H1 (cell line): ENCODE data around the gene PDZRN3. TPM values are rescaled to one million over a fixed set of nuclear protein-coding genes. Genes with fewer than 3 reads are reported as not detected.

Experiments
- CTCF ChIA-PET: fragments of 300-600 bp; sonication (Branson Sonifier 250); formaldehyde crosslinking; loops from one replicate; lab custom pipeline; 2021; ENCODE audit not compliant: partially characterized antibody; lab: Charles Lee
- POLR2A ChIA-PET: fragments of 300-600 bp; sonication (Branson Sonifier 250); formaldehyde crosslinking; loops from one replicate; lab custom pipeline; 2021; ENCODE audit warnings: inconsistent platforms; ENCODE audit not compliant: partially characterized antibody; lab: Charles Lee
- DNase-seq, 2 experiments: peaks; one replicate each; pipeline versions ENCODE4 v3.0.0 to v3.0.0-alpha.2; 2010 to 2022; ENCODE audit warnings: low spot score in 2 of 2, low read depth in 1 of 2, mixed read lengths in 1 of 2
- FAIRE-seq: peaks from 2 replicates; lab custom pipeline; 2011; peaks lifted over from hg19 to GRCh38; lab: Jason Lieb, UNC
- H2AFZ ChIP-seq: 2 replicates; pipeline ENCODE4 v1.8.1; 2012; ENCODE audit warnings: low read length, inconsistent platforms
- H2AK5ac ChIP-seq: 2 replicates; pipeline ENCODE4 v1.6.1; 2013; ENCODE audit warnings: low read depth, low read length
- H2BK120ac ChIP-seq: replicated peaks from 2 replicates; pipeline ENCODE3; 2013; ENCODE audit warnings: low read depth, low read length, inconsistent platforms
- H2BK12ac ChIP-seq: 2 replicates; pipeline ENCODE4 v1.6.1; 2013; ENCODE audit warnings: low read depth, low read length
- H2BK15ac ChIP-seq: 2 replicates; pipeline ENCODE4 v1.6.1; 2013; ENCODE audit warnings: low read length
- H2BK20ac ChIP-seq: 2 replicates; pipeline ENCODE4 v1.6.1; 2013; ENCODE audit warnings: low read length
- H2BK5ac ChIP-seq: 2 replicates; pipeline ENCODE4 v1.6.1; 2013; ENCODE audit warnings: low read depth, low read length
- H3K14ac ChIP-seq: 2 replicates; pipeline ENCODE4 v1.6.1; 2013; ENCODE audit warnings: inconsistent platforms; ENCODE audit not compliant: insufficient read length
- H3K18ac ChIP-seq: 2 replicates; pipeline ENCODE4 v1.6.1; 2013; ENCODE audit warnings: low read length; ENCODE audit errors: extremely low read depth
- H3K23ac ChIP-seq: 2 replicates; pipeline ENCODE4 v1.6.1; 2013; ENCODE audit warnings: inconsistent platforms; ENCODE audit not compliant: insufficient read length
- H3K23me2 ChIP-seq: 2 replicates; pipeline ENCODE4 v1.6.1; 2013; ENCODE audit warnings: low read depth, low read length
- H3K27ac ChIP-seq: 2 replicates; pipeline ENCODE4 v1.6.1; 2011; ENCODE audit warnings: low read depth, low read length, inconsistent platforms
- H3K27me3 ChIP-seq, 4 experiments: replicated peaks in 1 of 4; 1 replicate in 1 of 4; 2 replicates in 3 of 4; pipeline versions ENCODE4 v1.6.1 to v1.8.1; 2011 to 2013; ENCODE audit warnings: low read length in 3 of 4, mild to moderate bottlenecking in 3 of 4, inconsistent platforms in 2 of 4, mixed read lengths in 2 of 4, moderate library complexity in 1 of 4; ENCODE audit not compliant: control insufficient read depth in 3 of 4, insufficient read depth in 3 of 4; ENCODE audit errors: extremely low read depth in 1 of 4
- H3K36me3 ChIP-seq, 4 experiments: 2 replicates each; pipeline versions ENCODE4 v1.6.1 to v1.8.1; 2011 to 2013; ENCODE audit warnings: mild to moderate bottlenecking in 4 of 4, low read length in 3 of 4, moderate library complexity in 2 of 4, control low read depth in 1 of 4, inconsistent platforms in 1 of 4; ENCODE audit not compliant: insufficient read depth in 4 of 4, control insufficient read depth in 2 of 4
- H3K4ac ChIP-seq: replicated peaks from 2 replicates; pipeline ENCODE3; 2013; ENCODE audit warnings: low read length, low read depth, mixed read lengths, inconsistent platforms; ENCODE audit not compliant: insufficient read length
- H3K4me1 ChIP-seq, 4 experiments: replicated peaks in 1 of 4; 1 replicate in 1 of 4; 2 replicates in 3 of 4; pipeline versions ENCODE4 v1.6.1 to v1.8.1; 2011 to 2013; ENCODE audit warnings: low read length in 3 of 4, inconsistent platforms in 2 of 4, mixed read lengths in 1 of 4; ENCODE audit not compliant: insufficient read depth in 4 of 4, control insufficient read depth in 3 of 4
- H3K4me2 ChIP-seq, 2 experiments: 2 replicates each; pipeline versions ENCODE4 v1.6.1 to v1.8.1; 2011 to 2013; ENCODE audit warnings: low read depth in 2 of 2, low read length in 2 of 2, control low read depth in 1 of 2, inconsistent platforms in 1 of 2, mild to moderate bottlenecking in 1 of 2; ENCODE audit not compliant: insufficient read depth in 1 of 2
- H3K4me3 ChIP-seq, 4 experiments: fragments of 200-600, 300-600 bp in 1 of 4; sonication (generic), shearing (Covaris generic), sonication (Bioruptor Twin) in 1 of 4; 2 replicates each; pipeline versions ENCODE4 v1.5.1 to v1.8.1; 2011 to 2016; ENCODE audit warnings: low read length in 4 of 4, low read depth in 3 of 4, control low read depth in 2 of 4, inconsistent platforms in 2 of 4, mild to moderate bottlenecking in 2 of 4, mixed read lengths in 1 of 4, moderate library complexity in 1 of 4; ENCODE audit not compliant: insufficient read depth in 2 of 4; ENCODE audit errors: extremely low read depth in 1 of 4
- H3K56ac ChIP-seq: replicated peaks from 2 replicates; pipeline ENCODE3; 2013; ENCODE audit warnings: low read depth, mild to moderate bottlenecking, mixed read lengths, low read length, inconsistent platforms; ENCODE audit not compliant: insufficient read length
- H3K79me1 ChIP-seq: 2 replicates; pipeline ENCODE4 v1.6.1; 2013; ENCODE audit warnings: low read depth, low read length, control low read depth
- H3K79me2 ChIP-seq, 2 experiments: 2 replicates each; pipeline versions ENCODE4 v1.6.1 to v1.8.1; 2012 to 2013; ENCODE audit warnings: low read length in 2 of 2, mild to moderate bottlenecking in 2 of 2, inconsistent platforms in 1 of 2; ENCODE audit not compliant: insufficient read depth in 2 of 2, control insufficient read depth in 1 of 2
- H3K9ac ChIP-seq, 4 experiments: replicated peaks in 1 of 4; 1 replicate in 1 of 4; 2 replicates in 3 of 4; pipeline versions ENCODE4 v1.6.1 to v1.8.1; 2011 to 2013; ENCODE audit warnings: low read depth in 3 of 4, low read length in 3 of 4, control low read depth in 2 of 4, mild to moderate bottlenecking in 2 of 4, moderate library complexity in 2 of 4, inconsistent platforms in 1 of 4; ENCODE audit errors: extremely low read depth in 1 of 4
- H3K9me3 ChIP-seq, 2 experiments: 2 replicates each; pipeline versions ENCODE4 v1.6.1 to v1.8.1; 2012 to 2013; ENCODE audit warnings: mild to moderate bottlenecking in 2 of 2, moderate library complexity in 2 of 2, control low read depth in 1 of 2, inconsistent platforms in 1 of 2, low read depth in 1 of 2, low read length in 1 of 2, mixed read lengths in 1 of 2; ENCODE audit not compliant: insufficient read depth in 2 of 2
- H4K20me1 ChIP-seq, 2 experiments: replicated peaks in 1 of 2; 2 replicates each; pipeline versions ENCODE3 to v1.8.1; 2011 to 2013; ENCODE audit warnings: inconsistent platforms in 2 of 2, low read length in 2 of 2, mild to moderate bottlenecking in 1 of 2; ENCODE audit not compliant: insufficient read depth in 2 of 2, control insufficient read depth in 1 of 2
- H4K5ac ChIP-seq: 2 replicates; pipeline ENCODE4 v1.6.1; 2013; ENCODE audit warnings: low read length, low read depth, mixed read lengths, inconsistent platforms; ENCODE audit not compliant: insufficient read length
- H4K8ac ChIP-seq: 2 replicates; pipeline ENCODE4 v1.8.0; 2013; ENCODE audit warnings: mild to moderate bottlenecking, moderate library complexity, low read length, inconsistent platforms; ENCODE audit not compliant: insufficient read depth; ENCODE audit errors: extremely low read depth
- H4K91ac ChIP-seq: replicated peaks from 2 replicates; pipeline ENCODE3; 2013; ENCODE audit warnings: low read length, mixed read lengths, inconsistent platforms; ENCODE audit not compliant: insufficient read length
- BCL11A ChIP-seq, 2 experiments: IDR thresholded peaks; one replicate each; pipeline ENCODE4 v1.6.1; 2011; ENCODE audit warnings: low read depth in 2 of 2, low read length in 2 of 2, mild to moderate bottlenecking in 2 of 2
- CEBPB ChIP-seq: IDR thresholded peaks from 2 replicates; pipeline ENCODE4 v1.6.1; 2012; ENCODE audit warnings: low read depth, low read length
- CREB1 ChIP-seq: IDR thresholded peaks from 2 replicates; pipeline ENCODE4 v1.6.1; 2012; ENCODE audit warnings: inconsistent platforms
- EZH2 ChIP-seq: fragments of 200-600 bp; sonication (generic); IDR thresholded peaks from 2 replicates; pipeline ENCODE4 v1.7.1; 2012; ENCODE audit warnings: low read depth, mild to moderate bottlenecking, moderate library complexity, low read length, inconsistent platforms; ENCODE audit not compliant: severe bottlenecking
- KDM4A ChIP-seq: IDR thresholded peaks from one replicate; pipeline ENCODE4 v1.7.1; 2012; ENCODE audit warnings: low read depth, mild to moderate bottlenecking, moderate library complexity, low read length, inconsistent platforms; ENCODE audit not compliant: severe bottlenecking
- POLR2AphosphoS5 ChIP-seq: IDR thresholded peaks from 2 replicates; pipeline ENCODE4 v1.6.1; 2011; ENCODE audit warnings: low read depth, low read length
- RAD21 ChIP-seq, 2 experiments: IDR thresholded peaks in 1 of 2; conservative IDR thresholded peaks in 1 of 2; 2 replicates each; pipeline ENCODE4 v1.6.1; 2011; ENCODE audit warnings: low read depth in 2 of 2, low read length in 2 of 2, improper control_type of control experiment in 1 of 2, inconsistent platforms in 1 of 2, mild to moderate bottlenecking in 1 of 2, moderate library complexity in 1 of 2
- RNF2 ChIP-seq: fragments of 200-900, 300-1000 bp; sonication (generic); IDR thresholded peaks from 2 replicates; pipeline ENCODE4 v1.7.1; 2016; ENCODE audit warnings: borderline replicate concordance, low read depth, mild to moderate bottlenecking, antibody characterized with exemption, low read length; ENCODE audit not compliant: poor library complexity, severe bottlenecking; ENCODE audit errors: missing control alignments
- SIN3A ChIP-seq, 2 experiments: IDR thresholded peaks in 1 of 2; conservative IDR thresholded peaks in 1 of 2; 2 replicates each; pipeline ENCODE4 v1.6.1; 2011 to 2012; ENCODE audit warnings: low read length in 2 of 2, improper control_type of control experiment in 1 of 2, low read depth in 1 of 2, mild to moderate bottlenecking in 1 of 2
- SIX5 ChIP-seq: IDR thresholded peaks from 2 replicates; pipeline ENCODE4 v1.6.1; 2011; ENCODE audit warnings: mild to moderate bottlenecking, low read depth, low read length
- SRF ChIP-seq: IDR thresholded peaks from 2 replicates; pipeline ENCODE4 v1.6.1; 2011; ENCODE audit warnings: mild to moderate bottlenecking, low read depth, low read length, moderate library complexity
- TBP ChIP-seq: IDR thresholded peaks from 2 replicates; pipeline ENCODE4 v1.6.1; 2011; ENCODE audit warnings: low read depth, low read length, improper control_type of control experiment
- WGBS, 2 experiments: shearing (Covaris generic) in 1 of 2; methylation state at CpG; one replicate each; pipeline versions ENCODE4 v1.1.6 to v1.1.7; 2013 to 2015; ENCODE audit warnings: low lambda C conversion rate in 2 of 2, mixed read lengths in 2 of 2, inconsistent platforms in 1 of 2, low coverage in 1 of 2, missing lambda C conversion rate in 1 of 2; ENCODE audit not compliant: insufficient replicate concordance in 2 of 2, insufficient coverage in 1 of 2, insufficient read length in 1 of 2; ENCODE audit errors: extremely low coverage in 1 of 2, missing lambda C conversion rate in 1 of 2; 5-methylcytosine and 5-hydroxymethylcytosine counted together
- polyA plus RNA-seq, 7 experiments: library from polyadenylated mRNA; depleted of rRNA in 3 of 7; stranded (reverse) in 5 of 7; unstranded in 2 of 7; fragments of >200 nt in 5 of 7; fragments of 200-250 nt in 2 of 7; gene quantifications; 1 replicate in 5 of 7; 2 replicates in 1 of 7; 4 replicates in 1 of 7; pipeline versions ENCODE4 v1.2.1 to v1.2.3, GENCODE V29; 2011 to 2013; ENCODE audit warnings: missing spikeins in 2 of 7, mixed read lengths in 2 of 7
- total RNA-seq: library from RNA; stranded (reverse); fragmentation: NEBNext Ultra II Directional; extraction: Animal tissue kit (Norgen Biotek cat#: 25700); gene quantifications from 2 replicates; pipeline ENCODE4 v1.2.1, GENCODE V29; 2021

The PDZRN3 gene
- total and polyA plus RNA-seq, 2 of the 8 experiments (the other 6 are each of a cell fraction or from before 2014, with no cell fraction given): 4.2 to 20.5 TPM

GRCh38 chr3:73510784-73511183 is 114.0 kb downstream of the PDZRN3 start:
- H4K20me1 ChIP-seq: peaks cover 0 to 4% of the 10 kb centered on the region in 2 experiments
- no peak overlapping the region for H3K18ac ChIP-seq
- H3K27me3 ChIP-seq: peaks cover 0 to 9% (median 0%) of the 10 kb centered on the region in 4 experiments; a peak in 4 of 7 replicates
- no peak overlapping the region for H3K27ac ChIP-seq
- no peaks in the 10 kb centered on the region for H3K79me2 ChIP-seq
- no peak overlapping the region for H2BK15ac ChIP-seq
- H4K8ac ChIP-seq: no peak overlapping the region
- H3K4ac ChIP-seq: no peak overlapping the region
- peaks cover 6 to 12% (median 11%) of the 10 kb centered on the region in 4 experiments for H3K4me1 ChIP-seq
- H3K4me3 ChIP-seq: no peak overlapping the region
- no peak overlapping the region for H3K14ac ChIP-seq
- WGBS, 2 experiments: 89% methylated on average over 3 of the region's 3 CpGs; no CpG with 5 or more reads in 1 of the 2 experiments
- no peak for DNase-seq
- no peak overlapping the region for H3K9ac ChIP-seq
- no peak overlapping the region for H2BK12ac ChIP-seq
- no peak overlapping the region for H2AFZ ChIP-seq
- ChIA-PET CTCF (interaction anchor here (1.1 kb wide), 1 partner anchor 338 kb away, joined by 3 read pairs; no protein-coding TSS in a partner anchor), POLR2A (no interaction called here)
- H3K36me3 ChIP-seq: no peaks in the 10 kb centered on the region
- no peak overlapping the region for H2BK5ac ChIP-seq
- H2AK5ac ChIP-seq: no peak overlapping the region
- no peaks in the 10 kb centered on the region for H3K23me2 ChIP-seq
- H3K4me2 ChIP-seq: no peak overlapping the region; a peak in 1 of 4 replicates
- no peak overlapping the region for H4K5ac ChIP-seq
- H3K9me3 ChIP-seq: no peaks in the 10 kb centered on the region
- H4K91ac ChIP-seq: no peak overlapping the region
- H3K56ac ChIP-seq: no peak overlapping the region
- H3K79me1 ChIP-seq: no peaks in the 10 kb centered on the region; the same call in 1 of the 2 replicates
- no peak overlapping the region for H2BK20ac ChIP-seq
- H3K23ac ChIP-seq: no peak overlapping the region
- no peak overlapping the region for H2BK120ac ChIP-seq
- no peak for FAIRE-seq
- TF ChIP-seq TBP (no peak), CEBPB (no peak), SRF (no peak), KDM4A (no peak), RNF2 (no peak), SIX5 (no peak), EZH2 (no peak), POLR2AphosphoS5 (no peak), RAD21 (IDR thresholded peaks at IDR 0.05 in 1 of 2, conservative IDR thresholded peaks at IDR 0.05 in 1 of 2; ENCODE audit: low read depth in 2 of 2, low read length in 2 of 2) (no peak), CREB1 (no peak), BCL11A (IDR thresholded peaks at IDR 0.05; ENCODE audit: low read depth in 2 of 2, low read length in 2 of 2) (no peak), SIN3A (conservative IDR thresholded peaks at IDR 0.05 in 1 of 2, IDR thresholded peaks at IDR 0.05 in 1 of 2; ENCODE audit: low read depth in 1 of 2, low read length in 2 of 2) (no peak)
